Loucy (cell line): ENCODE results near the gene CD300LD.

Experiments used
- CTCF ChIP-seq: fragments of 200-600 bp; sonication (generic); conservative IDR thresholded peaks from 2 replicates; pipeline ENCODE4 v1.5.1; 2014; ENCODE audit warnings: mild to moderate bottlenecking, antibody characterized with exemption, low read length
- EZH2phosphoT487 ChIP-seq: fragments of 200-600 bp; IDR thresholded peaks from 2 replicates; pipeline ENCODE4 v1.6.1; 2018; ENCODE audit warnings: antibody characterized with exemption, mild to moderate bottlenecking, moderate library complexity, borderline replicate concordance

GRCh38 chr17:74623693-74624093, 31.6 kb upstream of the CD300LD start, which contains the start of gene CD300E:
- TF ChIP-seq CTCF (no peak), EZH2phosphoT487 (no peak)
